ENCODE data around the gene GPR137B.
"Not testable (repeated sequence)": the region's sequence is repeated elsewhere in the genome, so short reads cannot be mapped to it uniquely, and the experiment has no call there.

Gene GPR137B

DNA sequence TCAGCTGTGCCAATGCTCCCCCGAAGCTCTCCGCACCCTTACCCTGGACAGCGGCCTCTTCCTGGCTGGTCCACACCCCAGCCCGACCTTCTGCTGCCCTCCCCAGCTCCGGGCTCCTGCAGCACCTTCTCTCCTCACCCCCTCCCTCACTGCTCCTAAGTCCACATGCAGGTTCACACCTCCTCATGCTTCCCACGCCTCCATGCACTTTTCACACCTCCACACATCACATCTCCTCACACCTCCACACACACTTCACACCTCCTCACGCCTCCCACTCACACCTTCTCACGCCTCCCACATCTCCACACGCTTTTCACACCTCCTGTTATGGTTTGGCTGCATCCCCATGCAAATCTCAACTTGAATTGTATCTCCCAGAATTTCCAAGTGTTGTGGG, 18.9 kb downstream of the GPR137B start:
- DNase-seq (ENCODE audit: low read depth) = no peak

DNA sequence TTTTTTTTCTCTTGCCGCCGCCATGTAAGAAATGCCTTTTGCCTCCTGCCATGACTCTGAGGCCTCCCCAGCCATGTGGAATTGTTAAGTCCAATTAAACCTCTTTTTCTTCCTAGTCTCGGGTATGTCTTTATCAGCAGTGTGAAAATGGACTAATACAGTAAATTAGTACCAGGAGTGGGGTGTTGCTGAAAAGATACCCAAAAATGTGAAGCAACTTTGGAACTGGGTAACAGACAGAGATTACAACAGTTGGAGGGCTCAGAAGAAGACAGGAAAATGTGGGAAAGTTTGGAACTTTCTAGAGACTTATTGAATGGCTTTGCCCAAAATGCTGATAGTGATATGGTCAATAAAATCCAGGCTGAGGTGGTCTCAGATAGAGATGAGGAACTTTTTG, 19.4 kb downstream of the GPR137B start:
- DNase-seq (ENCODE audit: low read depth) = not testable (repeated sequence)

DNA sequence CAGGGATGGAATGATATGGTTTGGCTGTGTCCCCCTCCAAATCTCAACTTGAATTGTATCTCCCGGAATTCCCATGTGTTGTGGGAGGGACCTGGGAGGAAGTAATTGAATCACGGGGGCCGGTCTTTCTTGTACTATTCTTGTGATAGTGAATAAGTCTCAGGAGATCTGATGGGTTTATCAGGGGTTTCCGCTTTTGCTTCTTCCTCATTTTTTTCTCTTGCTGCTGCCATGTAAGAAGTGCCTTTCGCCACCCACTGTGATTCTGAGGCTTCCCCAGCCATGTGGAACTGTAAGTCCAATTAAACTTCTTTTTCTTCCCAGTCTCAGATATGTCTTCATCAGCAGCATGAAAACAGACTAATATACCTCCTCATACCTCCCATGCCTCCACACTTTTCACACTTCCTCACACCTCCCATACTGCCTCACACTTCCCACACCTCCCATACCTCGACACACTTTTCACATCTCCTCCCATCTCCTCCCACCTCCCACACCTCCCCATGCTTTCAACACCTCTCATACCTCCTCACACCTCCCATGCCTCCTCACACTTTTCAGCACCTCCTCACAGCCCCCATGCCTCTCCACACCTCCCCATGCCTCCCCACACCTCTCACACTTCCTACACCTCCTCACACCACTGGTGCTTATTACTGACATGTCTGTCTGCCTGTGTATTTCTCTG, 21.3 kb downstream of the GPR137B start:
- no peak for DNase-seq (ENCODE audit: low read depth)

DNA sequence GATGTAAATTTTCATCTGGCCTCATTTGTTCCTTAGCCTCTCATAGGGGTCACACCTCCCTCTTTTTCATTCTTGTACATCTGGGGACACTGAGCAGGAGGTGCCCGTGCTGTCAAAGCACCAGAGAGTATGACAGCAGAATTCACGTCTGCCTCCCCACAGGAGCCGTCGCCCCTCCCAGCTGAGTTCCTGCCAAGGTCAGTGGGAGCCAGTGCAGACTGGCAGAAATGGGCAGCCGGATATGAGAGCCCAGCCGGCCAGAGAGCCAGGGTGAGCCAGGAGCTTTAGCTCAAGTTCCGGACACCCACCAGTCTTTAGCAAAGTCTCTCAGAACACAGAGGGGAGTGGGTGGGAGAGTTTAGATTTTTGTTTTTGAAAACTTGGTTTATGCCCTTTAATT, 21.9 kb downstream of the GPR137B start:
- DNase-seq (ENCODE audit: low read depth) = no peak

DNA sequence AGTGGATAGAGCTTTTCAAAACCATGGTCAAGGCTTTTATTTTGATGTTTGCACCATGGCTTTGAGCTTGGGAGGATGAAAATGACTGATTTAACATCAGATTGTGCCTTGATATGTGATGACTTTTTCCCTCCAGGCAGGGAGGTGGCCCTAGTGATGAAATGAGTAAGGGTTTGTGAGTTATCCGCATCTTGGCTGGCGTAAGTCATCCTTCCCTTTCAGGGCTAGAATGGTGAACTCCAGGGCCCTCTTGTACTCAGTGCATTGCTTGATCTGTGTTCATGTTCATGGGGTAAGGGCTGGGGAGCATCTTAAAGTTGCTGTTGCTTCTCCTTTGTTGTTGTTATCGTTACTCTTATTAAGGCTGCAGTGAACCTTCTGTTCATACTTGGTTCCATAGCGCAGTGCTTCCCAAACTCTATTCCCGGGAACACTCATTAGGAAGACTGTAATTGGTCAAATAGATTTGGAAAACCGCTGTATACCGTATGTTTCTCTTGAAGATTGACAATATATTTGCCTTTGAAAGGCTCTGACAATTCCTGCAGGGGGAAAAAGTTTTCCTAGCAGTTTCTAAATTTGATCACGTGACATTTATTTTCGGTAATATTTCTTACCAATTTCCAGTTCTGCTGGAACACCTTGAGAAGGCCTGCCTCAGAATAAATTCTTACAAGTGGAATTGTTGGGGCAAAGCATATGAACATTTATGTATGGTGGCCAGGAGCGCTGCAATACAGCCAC, 23.1 kb downstream of the GPR137B start:
- DNase-seq (ENCODE audit: low read depth) = no peak

DNA sequence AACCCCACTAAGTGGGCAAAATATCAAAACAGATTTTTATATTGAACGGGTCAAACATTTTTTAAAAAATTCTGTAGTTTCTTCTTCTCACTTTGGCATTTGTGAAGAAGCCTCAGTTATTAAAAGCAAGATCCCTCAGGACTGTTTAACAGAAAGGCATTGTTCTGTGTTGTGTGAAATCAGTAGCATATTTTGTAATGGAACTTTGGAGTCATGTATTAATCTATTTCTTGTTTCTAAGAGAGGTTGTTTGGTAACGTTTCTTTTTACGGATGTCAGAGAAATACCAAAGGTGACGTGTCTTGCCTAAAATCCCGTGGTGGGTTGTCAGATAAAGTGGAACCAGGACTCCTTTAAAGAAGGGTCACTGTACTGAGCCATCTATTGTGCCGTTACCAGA, 23.7 kb downstream of the GPR137B start:
- DNase-seq (ENCODE audit: low read depth) = no peak

DNA sequence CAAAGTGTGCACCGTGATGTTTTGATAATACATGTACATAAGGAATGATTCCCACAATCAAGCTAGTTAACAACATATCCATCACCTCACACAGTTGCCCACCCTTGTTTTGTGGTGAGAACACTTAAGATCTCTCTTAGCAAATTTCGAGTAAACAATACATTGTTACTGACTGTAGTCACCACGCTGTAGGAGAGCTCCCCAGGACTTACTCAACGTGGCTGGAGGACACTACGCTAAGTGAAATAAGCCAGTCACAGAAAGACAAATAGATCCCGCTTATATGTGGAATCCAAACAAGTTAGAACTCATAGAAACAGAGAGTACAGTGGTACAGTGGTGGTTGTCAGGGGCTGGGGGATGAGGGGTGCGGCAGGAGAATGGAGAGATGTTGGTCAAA, 24.8 kb downstream of the GPR137B start:
- DNase-seq (ENCODE audit: low read depth) = no peak

DNA sequence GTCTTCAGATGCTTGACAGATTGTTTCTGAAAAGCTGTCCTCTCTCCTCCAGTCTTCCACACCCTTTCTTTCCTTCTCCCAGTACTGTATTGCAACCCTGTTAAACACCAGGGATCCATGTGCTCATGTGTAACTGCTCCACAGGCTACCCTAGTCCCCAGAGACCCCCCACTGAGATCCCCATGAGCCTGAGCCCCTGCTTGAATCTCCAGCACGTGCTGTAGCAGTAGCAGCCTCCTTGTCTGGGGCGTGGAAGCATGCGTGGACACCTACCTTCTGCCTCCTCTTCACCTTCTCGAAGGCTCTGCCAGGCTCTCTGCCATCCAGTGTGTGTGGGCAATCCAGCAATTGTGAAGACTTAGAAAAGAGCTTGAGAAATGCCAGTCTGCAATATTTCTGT, 25.2 kb downstream of the GPR137B start:
- no peak for DNase-seq (ENCODE audit: low read depth)

DNA sequence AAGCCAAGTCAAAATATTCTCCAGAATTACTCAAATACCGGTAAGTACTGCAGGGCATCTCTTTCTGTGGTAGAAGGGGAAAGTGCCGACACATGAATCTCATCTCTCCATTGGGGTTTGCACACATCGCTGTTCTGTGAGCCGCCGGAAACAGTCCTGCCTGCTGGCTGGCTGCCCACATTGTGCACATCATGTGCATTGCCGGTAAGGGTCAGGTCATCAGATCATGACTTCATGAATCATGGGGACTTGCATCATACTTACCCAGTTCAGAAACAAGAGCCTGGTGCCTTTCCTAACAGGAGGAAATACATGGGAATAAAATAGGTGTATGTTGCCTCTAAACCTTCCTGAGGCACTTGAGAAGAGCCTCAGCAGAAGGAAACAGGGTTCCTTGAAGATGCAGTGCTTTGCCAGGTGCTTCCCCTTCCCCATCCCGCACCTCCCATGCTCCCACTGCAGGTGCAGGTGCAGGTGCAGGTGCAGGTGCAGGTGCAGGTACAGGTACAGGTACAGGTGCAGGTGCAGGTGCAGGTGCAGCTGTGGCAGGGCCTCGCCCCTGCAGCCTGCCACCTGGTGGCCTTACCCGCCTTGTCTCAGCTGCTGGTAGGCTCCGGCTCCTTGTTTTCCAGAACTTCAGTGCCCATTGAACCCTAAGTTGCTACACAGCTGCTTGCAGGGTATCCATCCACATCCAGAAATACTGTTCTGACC, 26.5 kb downstream of the GPR137B start:
- DNase-seq (ENCODE audit: low read depth) = peak; percentile 53

DNA sequence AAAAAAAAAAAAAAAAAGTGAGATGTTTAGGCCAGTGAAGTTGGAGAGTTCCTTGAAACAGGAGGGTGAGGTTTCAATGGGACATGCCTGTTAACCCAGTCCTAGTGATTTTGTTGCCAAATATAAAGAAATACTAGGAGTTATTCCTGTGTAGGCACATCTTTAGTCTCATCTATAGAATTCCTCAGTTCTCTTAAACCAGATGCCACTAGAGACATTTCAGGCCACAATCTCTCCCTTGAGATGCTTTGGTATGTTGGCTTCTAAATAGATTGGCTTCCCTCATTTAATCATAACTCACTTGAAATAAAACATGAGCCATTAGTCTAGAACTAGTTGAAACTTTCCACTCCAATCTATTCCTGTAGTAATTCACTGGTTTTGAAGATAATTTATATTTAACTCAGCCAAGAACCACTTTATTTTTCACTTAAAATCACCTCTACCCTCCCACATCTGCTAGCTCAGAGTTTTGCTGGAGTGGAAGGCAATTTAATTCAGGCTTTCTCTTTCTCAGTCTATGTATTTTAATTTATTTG, 29.8 kb downstream of the GPR137B start:
- DNase-seq (ENCODE audit: low read depth) = no peak

DNA sequence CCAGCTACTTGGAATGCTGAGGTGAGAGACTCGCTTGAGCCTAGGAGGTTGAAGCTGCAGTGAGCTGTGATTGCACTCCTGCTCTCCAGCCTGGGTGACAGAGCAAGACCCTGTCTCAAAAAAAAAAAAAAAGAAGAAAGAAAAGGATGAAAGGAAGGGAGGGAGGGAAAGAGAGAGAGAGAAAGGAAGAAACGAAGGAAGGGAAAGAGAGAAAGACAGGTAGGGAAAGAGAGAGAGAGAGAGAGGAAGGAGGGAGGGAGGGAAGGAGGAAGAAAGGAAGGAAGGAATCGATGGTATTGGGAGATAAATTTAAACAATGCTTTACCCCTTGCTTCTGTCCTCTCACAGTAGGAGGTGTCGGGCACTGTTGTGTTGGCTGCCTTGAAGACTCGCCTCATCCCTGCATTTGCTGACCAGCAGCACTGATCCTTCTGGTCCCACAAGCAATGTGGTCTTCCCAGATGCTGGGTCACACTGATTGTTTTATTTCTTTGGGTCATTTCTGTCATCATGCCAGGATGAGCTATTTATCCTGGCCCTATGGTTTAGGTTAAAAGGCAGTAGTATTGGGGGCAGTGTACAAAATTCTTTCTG, 30.9 kb downstream of the GPR137B start:
- DNase-seq (ENCODE audit: low read depth) = no peak

DNA sequence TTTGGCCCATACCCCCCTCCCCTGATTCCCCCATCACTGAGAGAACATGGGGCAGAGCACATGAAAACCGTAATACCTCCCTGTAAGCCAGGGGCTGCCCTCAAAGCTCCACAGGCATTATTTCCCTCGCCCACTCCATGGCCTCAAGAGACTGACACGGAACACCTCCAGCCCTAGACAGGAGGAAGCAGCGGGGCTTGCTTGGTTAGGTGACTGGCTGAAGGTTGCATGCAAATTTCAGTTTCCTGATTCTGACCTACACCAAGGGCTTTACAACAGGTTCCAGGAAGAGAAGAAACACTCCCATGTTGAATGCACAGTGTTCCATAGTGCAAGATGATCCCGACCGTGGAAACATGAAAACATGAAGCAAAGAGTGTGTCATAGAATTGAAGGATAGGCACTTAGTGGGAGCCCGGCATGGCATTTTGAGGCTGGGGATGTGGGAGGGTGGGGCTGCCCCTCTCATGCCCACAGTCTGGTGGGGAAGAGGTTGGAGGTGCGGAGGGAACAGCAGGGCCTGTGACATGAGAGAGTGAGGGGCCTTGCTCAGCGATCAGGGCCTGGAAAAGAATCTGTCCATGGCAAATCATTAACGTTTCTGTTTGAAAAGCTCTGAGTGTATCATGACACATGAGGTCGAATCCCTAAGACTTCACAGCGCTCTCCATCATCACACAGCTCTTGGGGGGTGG, 33.5 kb downstream of the GPR137B start:
- DNase-seq (ENCODE audit: low read depth) = no peak

DNA sequence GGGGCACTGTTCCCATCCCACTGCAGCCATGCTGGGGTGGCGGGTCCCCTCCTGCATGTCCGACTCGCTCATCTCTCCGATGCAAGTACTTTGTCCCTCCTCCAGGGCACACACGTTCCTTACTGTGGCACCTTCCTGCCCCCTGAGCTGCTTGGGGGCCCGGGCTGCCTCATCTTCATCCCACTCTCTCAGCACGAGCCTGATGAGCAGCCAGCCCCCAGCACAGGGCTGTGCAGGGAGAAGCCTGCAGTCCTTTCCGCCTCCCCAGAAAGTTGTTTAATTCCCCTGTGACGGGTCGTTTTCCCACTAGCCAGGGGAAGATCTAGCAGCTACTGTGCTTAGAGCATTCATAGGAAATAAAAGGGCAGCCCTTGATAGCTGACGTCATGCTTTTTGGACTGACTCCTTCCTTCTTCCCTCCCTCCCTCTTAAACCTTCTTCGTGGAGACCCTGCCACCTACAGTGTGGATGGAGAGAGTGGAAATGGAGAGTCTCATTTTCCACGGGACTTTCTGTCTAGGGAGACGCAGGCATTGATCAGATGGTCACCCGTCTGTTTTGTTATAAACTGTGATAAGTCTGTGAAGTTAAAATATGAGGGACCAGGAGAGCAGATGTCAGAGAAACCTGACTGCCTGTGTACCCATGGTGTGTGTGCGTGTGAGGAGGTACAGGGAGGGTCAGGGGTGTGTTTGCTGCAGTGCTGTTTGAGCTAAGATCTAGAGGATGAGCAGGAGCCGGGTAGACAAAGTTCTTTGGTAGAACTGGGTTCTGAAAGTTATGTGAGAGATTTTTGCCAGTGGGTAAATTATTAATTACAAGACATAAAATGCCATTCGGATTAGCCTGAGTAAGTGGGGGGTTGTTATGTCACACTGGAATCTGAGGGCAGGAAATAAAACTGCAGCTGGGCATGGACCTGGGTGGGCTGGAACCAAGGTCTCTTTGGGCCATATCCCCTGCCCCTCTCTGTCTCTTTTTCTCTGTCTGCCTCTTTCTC, 34.3 kb downstream of the GPR137B start:
- DNase-seq (ENCODE audit: low read depth) = no peak

DNA sequence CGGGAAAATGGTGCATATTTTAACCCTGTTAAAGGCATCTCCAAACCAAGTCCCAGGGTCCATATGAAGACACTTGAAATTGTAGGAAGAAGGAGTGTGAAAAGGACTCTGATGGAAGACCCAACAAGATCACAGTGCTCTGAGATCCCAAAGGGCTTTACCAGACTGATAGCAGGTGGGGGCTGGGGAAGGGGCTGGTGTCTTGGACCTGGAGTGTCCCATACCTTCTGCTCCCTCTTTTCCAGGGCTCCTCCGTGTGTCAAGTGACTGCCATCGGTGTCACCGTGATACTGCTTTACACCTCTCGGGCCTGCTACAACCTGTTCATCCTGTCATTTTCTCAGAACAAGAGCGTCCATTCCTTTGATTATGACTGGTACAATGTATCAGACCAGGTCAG, 37.3 kb downstream of the GPR137B start:
- no peak for DNase-seq (ENCODE audit: low read depth)

DNA sequence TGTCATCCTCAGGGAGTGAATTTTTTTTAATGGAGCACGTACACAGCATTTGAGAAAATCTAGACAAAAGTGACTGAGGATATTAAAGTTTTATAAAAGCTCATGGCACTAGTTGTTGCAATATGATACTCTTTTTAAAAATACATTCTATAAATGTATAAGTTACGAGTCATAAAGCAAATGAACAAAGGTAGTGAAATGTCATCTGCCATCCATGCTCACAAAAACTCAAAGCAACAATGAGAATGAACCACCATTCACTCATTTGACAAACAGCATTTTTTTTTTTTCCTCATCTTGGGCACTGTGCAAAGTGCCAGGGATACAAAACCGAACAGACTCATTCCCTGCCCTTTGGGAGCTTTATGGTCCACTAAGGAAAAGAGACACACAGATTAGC, 38.7 kb downstream of the GPR137B start:
- DNase-seq (ENCODE audit: low read depth) = no peak

DNA sequence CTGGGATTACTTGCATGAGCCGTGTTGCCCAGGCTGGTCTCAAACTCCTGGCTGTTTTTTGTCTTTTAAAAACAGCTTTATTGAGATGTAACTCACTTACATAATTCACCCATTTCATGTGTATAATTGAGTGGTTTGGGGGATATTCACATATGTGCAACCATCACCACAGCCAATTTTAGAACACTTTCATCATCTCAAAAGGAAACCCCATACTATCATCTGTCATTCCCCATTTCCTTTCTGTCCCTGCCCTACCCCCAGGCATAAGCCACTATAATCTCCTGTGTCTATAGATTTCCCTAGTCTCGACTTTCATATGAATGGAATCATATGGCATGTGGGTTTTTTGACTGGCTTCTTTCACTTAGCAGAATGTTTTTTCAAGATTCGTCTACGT, 43.3 kb downstream of the GPR137B start:
- no peak for DNase-seq (ENCODE audit: low read depth)

DNA sequence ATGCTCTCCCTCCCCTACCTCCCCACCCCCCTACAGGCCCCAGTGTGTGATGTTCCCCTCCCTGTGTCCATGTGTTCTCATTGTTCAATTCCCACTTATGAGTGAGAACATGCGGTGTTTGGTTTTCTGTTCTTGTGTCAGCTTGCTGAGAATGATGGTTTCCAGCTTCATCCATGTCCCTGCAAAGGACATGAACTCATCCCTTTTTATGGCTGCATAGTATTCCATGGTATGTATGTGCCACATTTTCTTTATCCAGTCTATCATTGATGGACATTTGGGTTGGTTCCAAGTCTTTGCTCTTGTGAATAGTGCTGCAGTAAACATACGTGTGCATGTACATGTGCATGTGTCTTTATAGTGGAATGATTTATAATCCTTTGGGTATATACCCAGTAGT, 44.1 kb downstream of the GPR137B start:
- not testable (repeated sequence) for DNase-seq (ENCODE audit: low read depth)

DNA sequence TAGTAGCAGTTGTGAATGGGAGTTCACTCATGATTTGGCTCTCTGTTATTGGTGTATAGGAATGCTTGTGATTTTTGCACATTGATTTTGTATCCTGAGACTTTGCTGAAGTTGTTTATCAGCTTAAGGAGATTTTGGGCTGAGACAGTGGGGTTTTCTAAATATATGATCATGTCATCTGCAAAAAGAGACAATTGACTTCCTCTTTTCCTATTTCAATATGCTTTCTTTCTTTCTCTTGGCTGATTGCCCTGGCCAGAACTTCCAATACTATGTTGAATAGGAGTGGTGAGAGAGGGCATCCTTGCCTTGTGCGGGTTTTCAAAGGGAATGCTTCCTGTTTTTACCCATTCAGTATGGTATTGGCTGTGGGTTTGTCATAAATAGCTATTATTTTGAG, 45.7 kb downstream of the GPR137B start:
- not testable (repeated sequence) for DNase-seq (ENCODE audit: low read depth)

DNA sequence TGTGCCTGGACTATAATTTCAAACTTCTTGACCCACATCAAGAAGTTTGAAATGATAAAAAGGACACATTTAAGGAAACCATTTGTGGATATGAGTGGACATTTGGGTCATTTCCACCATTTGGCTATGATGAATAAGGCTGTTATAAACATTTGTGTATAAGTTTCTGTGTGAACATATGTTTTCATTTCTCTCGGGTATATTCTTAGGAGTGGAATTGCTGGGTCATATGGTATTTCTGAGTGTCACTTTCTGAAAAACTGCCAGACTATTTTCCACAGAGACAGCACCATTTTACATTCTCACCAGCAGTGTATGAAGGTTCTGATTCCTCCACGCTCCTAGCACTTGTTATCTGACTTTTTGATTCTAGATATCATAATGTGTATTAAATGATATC, 50.8 kb downstream of the GPR137B start:
- DNase-seq (ENCODE audit: low read depth) = no peak

DNA sequence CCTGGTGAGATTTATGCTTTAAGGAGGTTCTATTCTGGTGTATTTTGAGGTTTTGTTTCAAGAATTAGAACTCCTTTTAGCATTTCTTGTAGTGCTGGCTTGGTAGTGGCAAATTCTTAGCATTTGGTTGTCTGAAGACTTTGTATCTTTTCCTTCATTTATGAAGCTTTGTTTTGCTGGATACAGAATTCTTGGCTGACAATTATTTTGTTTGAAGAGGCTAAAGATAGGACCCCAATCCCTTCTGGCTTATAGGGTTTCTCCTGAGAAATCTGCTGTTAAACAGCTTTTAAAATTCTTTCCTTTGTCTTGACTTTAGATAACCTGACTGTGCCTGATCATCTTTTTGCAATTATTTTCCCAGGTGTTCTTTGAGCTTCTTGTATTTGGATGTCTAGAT, 58.6 kb downstream of the GPR137B start:
- DNase-seq (ENCODE audit: low read depth) = no peak

DNA sequence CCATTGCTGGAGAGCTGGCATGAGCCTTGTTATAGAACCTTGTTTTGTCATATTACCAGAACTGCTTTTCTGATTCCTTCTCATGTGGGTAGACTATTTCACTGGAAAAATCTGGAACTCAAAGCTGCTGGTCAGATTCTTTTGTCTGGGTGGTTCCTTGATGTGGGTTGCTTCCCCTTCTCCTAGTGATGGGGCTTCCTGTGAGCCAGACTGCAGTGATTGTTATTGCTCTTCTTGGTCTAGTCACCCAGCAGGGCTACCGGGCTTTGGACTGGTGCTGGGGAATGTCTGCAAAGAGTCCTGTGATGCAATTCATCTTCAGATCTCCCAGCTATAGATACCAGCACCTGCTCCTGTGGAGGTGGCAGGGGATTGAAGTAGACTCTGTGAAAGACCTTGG, 59.4 kb downstream of the GPR137B start:
- no peak for DNase-seq (ENCODE audit: low read depth)

Data from fibroblast of the conjunctiva (primary cell).